Prostate gland (tissue), 2 donors: ENCODE data around the gene EVI5. TPM values are rescaled to one million over a fixed set of nuclear protein-coding genes. Genes with fewer than 3 reads are reported as not detected.

Experiments used
- DNase-seq: peaks from one replicate; pipeline ENCODE4 v3.0.0-alpha.2; 2019; ENCODE audit warnings: low spot score
- H3K27ac ChIP-seq, 2 donors: fragments of 200-600 bp; sonication (generic); 2 replicates each; pipeline ENCODE4 v1.5.1; 2017 to 2019
- H3K27me3 ChIP-seq: fragments of 200-600 bp; sonication (generic); replicated peaks from 2 replicates; pipeline ENCODE4 v1.5.1; 2019; ENCODE audit not compliant: insufficient read depth
- H3K36me3 ChIP-seq, 2 donors: fragments of 200-600 bp; sonication (generic); 1 replicate in 1 of 2; 2 replicates in 1 of 2; pipeline versions ENCODE4 v1.5.1 to v1.8.1; 2017 to 2019
- H3K4me1 ChIP-seq: fragments of 200-600 bp; sonication (generic); replicated peaks from 2 replicates; pipeline ENCODE4 v1.5.1; 2019
- H3K4me3 ChIP-seq, 2 donors: fragments of 200-600 bp; sonication (generic); 2 replicates each; pipeline ENCODE4 v1.5.1; 2017 to 2019
- H3K9me3 ChIP-seq: fragments of 200-600 bp; sonication (generic); 2 replicates; pipeline ENCODE4 v1.5.1; 2017
- CTCF ChIP-seq, 4 experiments: fragments of 200-600 bp in 2 of 4; fragments of 450-650 bp in 2 of 4; sonication (generic) in 2 of 4; IDR thresholded peaks; 1 replicate in 3 of 4; 2 replicates in 1 of 4; pipeline ENCODE4 v1.5.1; 2016 to 2019; ENCODE audit warnings: antibody characterized with exemption in 4 of 4, mild to moderate bottlenecking in 2 of 4, moderate library complexity in 2 of 4
- POLR2A ChIP-seq: fragments of 450-650 bp; IDR thresholded peaks from one replicate; pipeline ENCODE4 v1.6.1; 2016; ENCODE audit warnings: antibody characterized with exemption, mild to moderate bottlenecking
- POLR2AphosphoS5 ChIP-seq: sonication (generic); formaldehyde crosslinking; IDR thresholded peaks from one replicate; pipeline ENCODE4 v1.6.1; 2017; ENCODE audit warnings: antibody characterized with exemption
- WGBS: methylation state at CpG from one replicate; pipeline ENCODE4 v1.1.5; 2018; 5-methylcytosine and 5-hydroxymethylcytosine counted together
- intact Hi-C: fragments of 100-400 bp; cut with DNase I; formaldehyde crosslinking; loops from one replicate; pipeline ENCODE4 v1.14.2; 2022
- total RNA-seq, 2 donors: library from RNA; depleted of rRNA; stranded (reverse); fragments of >200 nt; gene quantifications; one replicate each; pipeline ENCODE4 v1.1.0, GENCODE V29; 2016

The EVI5 gene
- total RNA-seq, 2 donors from 2014 or later, result 22.2 to 38.6 TPM

- WGBS, result 92% methylated on average over 1 of the region's 1 CpG
- H3K27ac ChIP-seq, result no peak overlapping the region
- TF ChIP-seq CTCF (IDR thresholded peaks at IDR 0.05), result no peak
- no peak for TF ChIP-seq POLR2AphosphoS5
- TF ChIP-seq POLR2A, result no peak
- no peaks in the 10 kb centered on the region for H3K36me3 ChIP-seq
- intact Hi-C loops, result no loop called here
- no peaks in the 10 kb centered on the region for H3K9me3 ChIP-seq
- no peaks in the 10 kb centered on the region for H3K4me1 ChIP-seq
- H3K27me3 ChIP-seq, result no peaks in the 10 kb centered on the region
- H3K4me3 ChIP-seq, result no peak overlapping the region
- no peak for DNase-seq
Measured at GRCh38 chr1:92466683-92467352, 318.1 kb downstream of the EVI5 start.

- Histone ChIP-seq H3K4me3 (no peak overlapping the region), H3K27me3 (no peaks in the 10 kb centered on the region), H3K4me1 (no peaks in the 10 kb centered on the region), H3K36me3 (no peaks in the 10 kb centered on the region), H3K9me3 (no peaks in the 10 kb centered on the region), H3K27ac (no peak overlapping the region)
- WGBS, result 100% methylated on average over 1 of the region's 1 CpG
- no peak for DNase-seq
- intact Hi-C loops, result no loop called here
- TF ChIP-seq POLR2A, result no peak
- no peak for TF ChIP-seq POLR2AphosphoS5
- no peak for TF ChIP-seq CTCF (IDR thresholded peaks at IDR 0.05)
Measured at GRCh38 chr1:92465256-92465647, 319.7 kb downstream of the EVI5 start.

GRCh38 chr1:92464588-92465255 lies 320.2 kb downstream of the EVI5 start:
- TF ChIP-seq CTCF (IDR thresholded peaks at IDR 0.05) (no peak), POLR2AphosphoS5 (no peak), POLR2A (no peak)
- no peak for DNase-seq
- no peaks in the 10 kb centered on the region for H3K36me3 ChIP-seq
- H3K4me3 ChIP-seq, result no peak overlapping the region
- H3K27me3 ChIP-seq, result no peaks in the 10 kb centered on the region
- no peaks in the 10 kb centered on the region for H3K4me1 ChIP-seq
- H3K9me3 ChIP-seq, result no peaks in the 10 kb centered on the region
- 91% methylated on average over 4 of the region's 4 CpGs for WGBS
- no peak overlapping the region for H3K27ac ChIP-seq
- intact Hi-C loops, result no loop called here

- 79% methylated on average over 5 of the region's 5 CpGs for WGBS
- Histone ChIP-seq H3K36me3 (no peaks in the 10 kb centered on the region), H3K9me3 (no peaks in the 10 kb centered on the region), H3K4me1 (no peaks in the 10 kb centered on the region), H3K4me3 (no peak overlapping the region), H3K27ac (no peak overlapping the region), H3K27me3 (no peaks in the 10 kb centered on the region)
- TF ChIP-seq CTCF (IDR thresholded peaks at IDR 0.05) (no peak), POLR2AphosphoS5 (no peak), POLR2A (no peak)
- DNase-seq, result no peak
- intact Hi-C loops, result no loop called here
Measured at GRCh38 chr1:92461364-92462097, 323.4 kb downstream of the EVI5 start.
